H54 (cell line): ENCODE results near the gene IFT81.

Experiments
- DNase-seq: peaks from one replicate; pipeline ENCODE4 v3.0.0; 2011; ENCODE audit warnings: low spot score, mixed read lengths; ENCODE audit not compliant: insufficient read length
- FAIRE-seq: peaks from 3 replicates; lab custom pipeline; 2011; peaks lifted over from hg19 to GRCh38; lab: Jason Lieb, UNC
- POLR2A ChIP-seq: IDR thresholded peaks from 2 replicates; pipeline ENCODE4 v1.6.1; 2011; ENCODE audit warnings: low read depth, mild to moderate bottlenecking, low read length

IFT81 gene

GRCh38 chr12:110159671-110160245 lies 35.6 kb downstream of the IFT81 start:
- no peak for TF ChIP-seq POLR2A
- no peak for DNase-seq
- no peak for FAIRE-seq

DNA sequence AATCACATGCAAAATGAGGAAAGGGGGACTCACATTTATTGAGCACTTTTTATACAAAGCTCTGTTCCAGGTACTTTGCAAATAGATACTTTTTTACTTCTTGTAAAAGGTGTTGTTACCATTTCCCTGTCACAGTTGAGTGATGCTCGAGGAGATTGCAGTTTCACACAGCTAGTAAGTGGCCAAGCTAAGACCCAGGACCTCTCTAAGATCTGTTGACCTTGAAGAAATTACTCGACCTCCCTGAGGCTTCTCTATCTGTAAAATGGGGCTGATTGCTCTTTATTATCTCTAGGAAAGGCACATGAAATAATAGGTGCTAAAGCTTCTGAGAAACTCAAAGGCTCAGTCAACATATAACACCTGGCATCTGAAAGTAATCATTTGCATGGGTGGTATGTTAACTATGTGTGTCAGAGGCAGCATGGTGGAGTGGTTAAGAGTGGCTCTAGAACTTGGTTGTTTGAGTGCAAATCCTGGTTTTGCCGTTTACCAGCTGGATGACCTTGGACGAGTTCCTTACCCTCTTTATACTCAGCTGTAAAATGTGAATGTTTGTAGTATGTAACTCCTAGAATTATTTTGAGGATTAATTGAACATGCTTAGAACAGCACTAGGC lies 41.5 kb downstream of the IFT81 start:
- TF ChIP-seq POLR2A, result no peak
- FAIRE-seq (peak; percentile 41), DNase-seq (no peak)

GRCh38 chr12:110168732-110169455 lies 44.7 kb downstream of the IFT81 start:
- no peak for DNase-seq
- FAIRE-seq, result no peak
- TF ChIP-seq POLR2A, result no peak

- no peak for TF ChIP-seq POLR2A
- DNase-seq, result no peak
- FAIRE-seq, result no peak
Measured at GRCh38 chr12:110170535-110171185, 46.5 kb downstream of the IFT81 start.

DNA sequence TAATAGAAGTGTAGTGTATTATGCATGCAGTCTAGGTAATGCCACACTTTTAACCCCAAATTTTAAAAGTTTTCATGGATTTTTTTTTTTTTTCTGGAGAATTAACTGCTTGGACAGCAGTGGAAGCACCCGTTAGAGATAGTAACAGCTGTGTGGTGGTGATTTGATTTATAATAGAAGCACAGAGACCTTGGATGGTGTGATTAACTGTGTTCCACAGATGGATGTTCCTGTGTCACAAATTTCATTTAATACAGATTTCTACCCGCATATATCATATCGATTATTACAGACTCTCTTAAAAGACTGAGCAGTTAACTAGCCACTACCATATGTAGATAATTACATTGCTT lies 47.0 kb downstream of the IFT81 start:
- DNase-seq (no peak), FAIRE-seq (no peak)
- no peak for TF ChIP-seq POLR2A

GRCh38 chr12:110171636-110172035 lies 47.5 kb downstream of the IFT81 start:
- DNase-seq (no peak), FAIRE-seq (no peak)
- TF ChIP-seq POLR2A, result no peak

DNA sequence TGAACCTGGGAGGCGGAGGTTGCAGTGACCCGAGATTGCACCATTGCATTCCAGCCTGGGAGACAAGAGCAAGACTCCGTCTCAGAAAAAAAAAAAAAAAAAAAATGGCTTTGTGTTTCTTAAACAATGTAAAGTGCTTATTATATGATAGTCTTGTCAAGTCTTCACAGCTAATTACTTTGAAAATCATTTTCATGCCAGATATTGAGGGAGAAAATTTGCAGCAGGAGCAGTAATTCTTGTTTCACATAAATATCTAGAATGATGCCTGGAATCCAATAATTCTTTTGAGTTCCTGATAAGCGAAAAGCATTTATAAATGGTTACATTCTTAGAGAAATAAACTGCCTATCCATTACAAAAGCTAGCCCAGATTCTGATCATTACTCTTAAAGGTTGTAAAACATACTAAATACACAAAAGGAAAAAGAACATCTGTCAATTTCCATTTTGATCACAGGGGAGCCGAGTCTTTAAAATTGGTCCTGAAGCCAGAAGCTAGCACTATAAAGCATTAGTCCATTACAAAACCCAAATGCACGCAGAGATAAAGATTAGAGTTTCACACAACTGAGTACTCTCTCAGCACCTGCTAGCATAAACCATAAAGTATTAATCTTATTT lies 50.3 kb downstream of the IFT81 start:
- no peak for FAIRE-seq
- DNase-seq, result no peak
- no peak for TF ChIP-seq POLR2A

DNA sequence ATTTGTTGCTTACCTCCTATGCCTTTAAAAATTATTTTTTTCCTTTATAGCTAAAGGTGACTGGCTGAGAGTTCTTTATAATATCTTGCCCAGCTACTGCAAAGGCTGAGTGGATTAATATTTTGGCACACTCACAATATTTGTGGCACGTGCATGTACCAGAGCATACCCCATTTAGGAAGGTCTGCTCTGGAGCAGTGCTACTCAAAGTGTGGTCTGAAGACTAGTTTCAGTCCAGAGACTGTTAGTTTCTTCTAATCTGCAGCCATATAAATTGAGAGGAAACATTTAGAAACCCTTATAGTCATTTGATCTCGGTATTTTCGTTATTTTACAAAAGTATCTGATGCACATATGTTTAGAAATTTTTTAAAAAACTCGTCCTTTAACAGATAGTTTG lies 51.0 kb downstream of the IFT81 start:
- TF ChIP-seq POLR2A, result no peak
- DNase-seq (no peak), FAIRE-seq (no peak)

- DNase-seq (no peak), FAIRE-seq (no peak)
- no peak for TF ChIP-seq POLR2A
Measured at GRCh38 chr12:110176745-110177144, 52.6 kb downstream of the IFT81 start.

DNA sequence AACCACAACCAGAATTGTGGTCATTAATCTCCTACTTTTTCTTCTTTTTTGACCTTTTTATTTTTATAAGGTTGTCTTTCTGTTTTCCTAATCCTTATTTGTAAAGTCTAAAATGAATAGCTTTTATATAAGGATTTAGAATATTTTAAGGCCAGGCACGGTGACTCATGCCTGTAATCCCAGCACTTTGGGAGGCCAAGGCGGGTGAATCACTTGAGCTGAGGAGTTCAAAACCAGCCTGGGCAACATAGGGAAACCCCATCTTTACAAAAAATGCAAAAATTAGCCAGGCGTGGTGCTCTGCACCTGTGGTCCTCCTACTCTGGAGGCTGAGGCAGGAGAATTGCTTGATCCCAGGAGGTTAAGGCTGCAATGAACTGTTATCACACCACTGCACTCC lies 55.1 kb downstream of the IFT81 start:
- TF ChIP-seq POLR2A, result no peak
- DNase-seq (no peak), FAIRE-seq (peak; percentile 84)

GRCh38 chr12:110180591-110181005 lies 56.4 kb downstream of the IFT81 start:
- FAIRE-seq, result no peak
- DNase-seq, result no peak
- TF ChIP-seq POLR2A, result no peak

DNA sequence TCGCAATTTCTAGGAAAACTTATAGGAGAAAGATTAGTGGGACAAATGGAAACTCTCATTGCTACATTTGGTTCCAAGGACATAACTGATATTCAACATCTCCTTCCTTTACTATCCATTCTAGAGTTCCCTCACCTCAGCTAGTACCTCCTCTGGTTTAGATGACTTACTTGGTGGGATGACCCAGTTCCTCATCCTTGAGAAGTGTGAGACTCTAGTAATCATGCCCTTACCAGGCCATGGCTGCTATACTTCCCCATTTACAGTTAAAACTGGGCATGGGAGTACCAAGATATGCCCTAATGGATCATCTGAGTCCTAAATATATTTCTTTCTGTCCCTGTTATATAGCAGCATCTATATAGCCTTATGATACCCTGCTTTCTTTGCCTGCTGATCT lies 58.1 kb downstream of the IFT81 start:
- DNase-seq (no peak), FAIRE-seq (no peak)
- no peak for TF ChIP-seq POLR2A

- no peak for DNase-seq
- no peak for TF ChIP-seq POLR2A
- no peak for FAIRE-seq
Measured at GRCh38 chr12:110183386-110183785, 59.2 kb downstream of the IFT81 start.

- no peak for TF ChIP-seq POLR2A
- no peak for DNase-seq
- FAIRE-seq, result no peak
Measured at GRCh38 chr12:110185626-110186025, 61.5 kb downstream of the IFT81 start.
